Fibroblast of lung (primary cell): ENCODE data around the gene LARGE2. TPM values are rescaled to one million over a fixed set of nuclear protein-coding genes. Genes with fewer than 3 reads are reported as not detected.

Experiments used
- DNase-seq, 2 donors: peaks; one replicate each; pipeline versions ENCODE4 v3.0.0 to v3.0.0-alpha.2; 2010; ENCODE audit warnings: low read depth in 2 of 2
- H2AFZ ChIP-seq: 2 replicates; pipeline ENCODE4 v1.5.1; 2012; ENCODE audit warnings: low read length, control low read depth, inconsistent platforms
- H3K27ac ChIP-seq: 2 replicates; pipeline ENCODE4 v1.5.1; 2011; ENCODE audit warnings: low read length, control low read depth; ENCODE audit not compliant: insufficient read depth
- H3K27me3 ChIP-seq: 2 replicates; pipeline ENCODE4 v1.5.1; 2011; ENCODE audit warnings: mild to moderate bottlenecking, low read length; ENCODE audit not compliant: control insufficient read depth, insufficient read depth
- H3K36me3 ChIP-seq: 2 replicates; pipeline ENCODE4 v1.5.1; 2011; ENCODE audit warnings: low read length; ENCODE audit not compliant: control insufficient read depth, insufficient read depth
- H3K4me1 ChIP-seq: 2 replicates; pipeline ENCODE4 v1.5.1; 2011; ENCODE audit warnings: low read length; ENCODE audit not compliant: control insufficient read depth, insufficient read depth; ENCODE audit errors: extremely low read depth
- H3K4me2 ChIP-seq: 2 replicates; pipeline ENCODE4 v1.5.1; 2011; ENCODE audit warnings: low read length, control low read depth; ENCODE audit not compliant: insufficient read depth; ENCODE audit errors: extremely low read depth
- H3K4me3 ChIP-seq, 4 experiments: fragments of 200-600 bp in 1 of 4; sonication (generic) in 1 of 4; replicated peaks in 1 of 4; 2 replicates each; pipeline ENCODE4 v1.5.1; 2011 to 2016; ENCODE audit warnings: low read length in 4 of 4, low read depth in 3 of 4, mild to moderate bottlenecking in 3 of 4, control low read depth in 2 of 4, inconsistent platforms in 1 of 4, mixed read lengths in 1 of 4; ENCODE audit not compliant: insufficient read depth in 1 of 4; ENCODE audit errors: control extremely low read depth in 1 of 4
- H3K79me2 ChIP-seq: 2 replicates; pipeline ENCODE4 v1.5.1; 2012; ENCODE audit warnings: mild to moderate bottlenecking, low read length, inconsistent platforms; ENCODE audit not compliant: control insufficient read depth, insufficient read depth
- H3K9ac ChIP-seq: 2 replicates; pipeline ENCODE4 v1.5.1; 2011; ENCODE audit warnings: mild to moderate bottlenecking, low read length, control low read depth; ENCODE audit not compliant: insufficient read depth
- H3K9me3 ChIP-seq: 2 replicates; pipeline ENCODE4 v1.5.1; 2012; ENCODE audit warnings: low read depth, low read length; ENCODE audit not compliant: control insufficient read depth, insufficient read depth
- H4K20me1 ChIP-seq: 2 replicates; pipeline ENCODE4 v1.5.1; 2011; ENCODE audit warnings: low read length; ENCODE audit not compliant: control insufficient read depth, insufficient read depth; ENCODE audit errors: extremely low read depth
- EZH2 ChIP-seq: IDR thresholded peaks from 2 replicates; pipeline ENCODE4 v1.5.1; 2012; ENCODE audit warnings: low read length, control low read depth, mild to moderate bottlenecking; ENCODE audit errors: missing control alignments
- polyA plus RNA-seq, 2 donors: library from polyadenylated mRNA; depleted of rRNA in 1 of 2; stranded (reverse) in 1 of 2; unstranded in 1 of 2; fragments of >200 nt; gene quantifications; 2 replicates each; pipeline ENCODE4 v1.2.1, GENCODE V29; 2011 to 2012; ENCODE audit warnings: missing spikeins in 1 of 2
- total RNA-seq: library from RNA; depleted of rRNA; stranded (reverse); fragments of >200 nt; gene quantifications from 2 replicates; pipeline ENCODE4 v1.2.1, GENCODE V29; 2014
- TF ChIP-seq, protein P1 (sequence below), 2 donors: IDR thresholded peaks in 1 of 2; conservative IDR thresholded peaks in 1 of 2; 1 replicate in 1 of 2; 2 replicates in 1 of 2; pipeline ENCODE4 v1.5.1; 2011 to 2012; ENCODE audit warnings: low read length in 2 of 2, control low read depth in 1 of 2, inconsistent platforms in 1 of 2, low read depth in 1 of 2, mild to moderate bottlenecking in 1 of 2

LARGE2 gene
- total and polyA plus RNA-seq, 2 donors (not counting 1 experiment from before 2014, with no cell fraction given): not detected

DNA sequence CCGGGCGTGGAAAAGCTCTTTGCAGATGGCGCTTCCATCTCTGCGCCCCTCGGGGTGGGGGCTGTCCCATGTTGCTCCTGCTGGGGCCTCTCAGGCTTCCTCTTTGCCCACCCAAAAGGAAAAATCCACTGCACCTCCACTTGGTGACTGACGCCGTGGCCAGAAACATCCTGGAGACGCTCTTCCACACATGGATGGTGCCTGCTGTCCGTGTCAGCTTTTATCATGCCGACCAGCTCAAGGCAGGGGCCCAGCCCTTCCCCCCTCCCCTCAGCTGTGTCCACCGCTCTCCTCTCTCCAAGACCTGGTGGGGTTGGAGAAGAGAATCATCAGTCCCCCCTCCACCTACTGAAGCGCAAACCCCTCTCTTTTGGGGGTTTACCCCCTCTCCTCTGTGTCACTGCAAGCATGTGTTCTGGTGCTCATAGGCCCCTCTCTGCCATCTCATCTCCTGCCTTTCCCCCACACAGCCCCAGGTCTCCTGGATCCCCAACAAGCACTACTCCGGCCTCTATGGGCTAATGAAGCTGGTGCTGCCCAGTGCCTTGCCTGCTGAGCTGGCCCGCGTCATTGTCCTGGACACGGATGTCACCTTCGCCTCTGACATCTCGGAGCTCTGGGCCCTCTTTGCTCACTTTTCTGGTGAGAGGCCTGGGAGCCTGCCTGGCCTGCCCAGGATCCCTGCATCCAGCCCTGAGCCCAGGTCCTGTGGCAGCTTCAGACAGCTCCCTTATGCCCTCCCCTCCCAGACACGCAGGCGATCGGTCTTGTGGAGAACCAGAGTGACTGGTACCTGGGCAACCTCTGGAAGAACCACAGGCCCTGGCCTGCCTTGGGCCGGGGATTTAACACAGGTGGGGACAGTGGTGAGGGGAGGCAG, 1.8 kb downstream of the LARGE2 start:
- TF ChIP-seq EZH2: peak; percentile 66
- TF ChIP-seq, protein P1, sequence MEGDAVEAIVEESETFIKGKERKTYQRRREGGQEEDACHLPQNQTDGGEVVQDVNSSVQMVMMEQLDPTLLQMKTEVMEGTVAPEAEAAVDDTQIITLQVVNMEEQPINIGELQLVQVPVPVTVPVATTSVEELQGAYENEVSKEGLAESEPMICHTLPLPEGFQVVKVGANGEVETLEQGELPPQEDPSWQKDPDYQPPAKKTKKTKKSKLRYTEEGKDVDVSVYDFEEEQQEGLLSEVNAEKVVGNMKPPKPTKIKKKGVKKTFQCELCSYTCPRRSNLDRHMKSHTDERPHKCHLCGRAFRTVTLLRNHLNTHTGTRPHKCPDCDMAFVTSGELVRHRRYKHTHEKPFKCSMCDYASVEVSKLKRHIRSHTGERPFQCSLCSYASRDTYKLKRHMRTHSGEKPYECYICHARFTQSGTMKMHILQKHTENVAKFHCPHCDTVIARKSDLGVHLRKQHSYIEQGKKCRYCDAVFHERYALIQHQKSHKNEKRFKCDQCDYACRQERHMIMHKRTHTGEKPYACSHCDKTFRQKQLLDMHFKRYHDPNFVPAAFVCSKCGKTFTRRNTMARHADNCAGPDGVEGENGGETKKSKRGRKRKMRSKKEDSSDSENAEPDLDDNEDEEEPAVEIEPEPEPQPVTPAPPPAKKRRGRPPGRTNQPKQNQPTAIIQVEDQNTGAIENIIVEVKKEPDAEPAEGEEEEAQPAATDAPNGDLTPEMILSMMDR (conservative IDR thresholded peaks at IDR 0.05 in 1 of 2, IDR thresholded peaks at IDR 0.05 in 1 of 2; ENCODE audit: low read depth in 1 of 2, low read length in 2 of 2): no peak
- no peak for DNase-seq
- H3K4me3 ChIP-seq: no peak overlapping the region
- no peaks in the 10 kb centered on the region for H3K4me1 ChIP-seq
- no peaks in the 10 kb centered on the region for H3K79me2 ChIP-seq
- H4K20me1 ChIP-seq: no peaks in the 10 kb centered on the region
- H3K27me3 ChIP-seq: peaks cover 31% of the 10 kb centered on the region
- H3K4me2 ChIP-seq: no peak overlapping the region
- H2AFZ ChIP-seq: no peak overlapping the region
- H3K36me3 ChIP-seq: no peaks in the 10 kb centered on the region
- no peaks in the 10 kb centered on the region for H3K9me3 ChIP-seq
- H3K27ac ChIP-seq: no peak overlapping the region
- H3K9ac ChIP-seq: no peak overlapping the region

DNA sequence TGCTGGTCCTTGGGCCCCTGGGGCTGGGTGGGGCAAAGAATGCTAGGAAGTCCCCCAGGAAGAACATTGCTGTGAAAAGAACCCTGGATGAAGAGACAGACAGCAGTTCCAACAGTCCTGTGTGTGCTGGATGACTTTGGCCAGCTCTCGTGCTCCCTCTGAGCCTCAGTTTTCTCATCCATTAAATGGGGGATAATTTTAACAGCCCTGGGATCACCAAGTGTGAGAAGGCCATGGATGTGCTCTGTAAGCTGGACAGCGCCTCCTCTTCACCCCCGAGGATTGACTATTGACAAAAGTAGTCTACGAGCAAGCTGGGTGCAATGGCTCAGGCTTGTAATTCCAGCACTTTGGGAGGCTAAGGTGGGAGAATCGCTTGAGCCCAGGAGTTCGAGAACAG, 2.5 kb downstream of the LARGE2 start:
- H3K9ac ChIP-seq: no peak overlapping the region
- no peaks in the 10 kb centered on the region for H3K36me3 ChIP-seq
- TF ChIP-seq, protein P1 (conservative IDR thresholded peaks at IDR 0.05 in 1 of 2, IDR thresholded peaks at IDR 0.05 in 1 of 2; ENCODE audit: low read depth in 1 of 2, low read length in 2 of 2): no peak
- TF ChIP-seq EZH2: no peak
- no peak overlapping the region for H3K27ac ChIP-seq
- no peak overlapping the region for H3K4me3 ChIP-seq
- no peak overlapping the region for H2AFZ ChIP-seq
- no peaks in the 10 kb centered on the region for H3K4me1 ChIP-seq
- no peak overlapping the region for H3K4me2 ChIP-seq
- H4K20me1 ChIP-seq: no peaks in the 10 kb centered on the region
- H3K27me3 ChIP-seq: peaks cover 31% of the 10 kb centered on the region
- H3K9me3 ChIP-seq: no peaks in the 10 kb centered on the region
- DNase-seq: no peak
- H3K79me2 ChIP-seq: no peaks in the 10 kb centered on the region

DNA sequence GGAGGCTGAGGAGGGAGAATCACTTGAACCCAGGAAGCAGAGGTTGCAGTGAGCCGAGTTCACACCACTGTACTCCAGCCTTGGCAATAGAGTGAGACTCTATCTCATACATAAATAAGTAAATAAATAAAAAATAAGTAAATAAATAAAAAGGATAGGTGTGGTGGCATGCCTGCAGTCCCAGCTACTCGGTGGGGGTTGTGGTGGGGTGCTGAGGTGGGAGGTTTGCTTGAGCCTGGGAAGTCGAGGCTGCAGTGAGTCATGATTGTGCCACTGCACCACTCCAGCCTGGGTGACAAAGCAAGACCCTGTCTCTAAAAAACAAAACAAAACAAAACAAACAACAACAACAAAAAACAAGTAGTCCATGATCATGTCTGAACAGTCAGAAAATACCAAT, 3.1 kb downstream of the LARGE2 start:
- H3K4me3 ChIP-seq: no peak overlapping the region
- DNase-seq: no peak
- no peaks in the 10 kb centered on the region for H3K4me1 ChIP-seq
- H3K79me2 ChIP-seq: no peaks in the 10 kb centered on the region
- H3K27me3 ChIP-seq: peaks cover 31% of the 10 kb centered on the region
- no peaks in the 10 kb centered on the region for H3K9me3 ChIP-seq
- no peak overlapping the region for H3K4me2 ChIP-seq
- H2AFZ ChIP-seq: no peak overlapping the region
- H4K20me1 ChIP-seq: no peaks in the 10 kb centered on the region
- no peak for TF ChIP-seq EZH2
- TF ChIP-seq, protein P1 (conservative IDR thresholded peaks at IDR 0.05 in 1 of 2, IDR thresholded peaks at IDR 0.05 in 1 of 2; ENCODE audit: low read depth in 1 of 2, low read length in 2 of 2): no peak
- H3K36me3 ChIP-seq: peaks cover 2% of the 10 kb centered on the region
- no peak overlapping the region for H3K9ac ChIP-seq
- H3K27ac ChIP-seq: no peak overlapping the region
